ENCODE results near the gene CNTN4.

The CNTN4 gene

DNA sequence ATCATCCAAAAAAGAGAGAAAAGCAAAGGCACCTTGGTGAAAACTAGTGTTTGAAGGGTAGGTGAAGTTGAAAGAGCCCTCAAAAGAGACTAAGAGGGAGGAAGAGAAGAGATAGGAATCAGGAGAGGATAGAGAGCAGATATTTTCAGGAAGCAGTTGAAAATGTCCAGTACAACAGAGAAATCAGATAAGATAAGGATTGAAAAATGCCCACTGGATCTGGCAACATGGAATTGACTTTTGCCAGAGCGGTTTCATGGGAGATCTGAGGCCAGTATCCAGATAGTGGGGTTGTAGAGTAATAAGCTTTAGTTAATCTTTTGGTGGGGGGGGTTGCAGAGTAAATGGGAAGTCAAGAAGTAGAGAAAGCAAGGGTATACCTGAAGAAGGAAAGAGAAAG, 674.1 kb downstream of the CNTN4 start:
- H3K9ac ChIP-seq (ENCODE audit: low read depth in 1 of 2, low read length in 2 of 2): no peak overlapping the region
- no peaks in the 10 kb centered on the region for H3K27me3 ChIP-seq (ENCODE audit: control insufficient read depth in 2 of 2, insufficient read depth in 2 of 2, low read length in 2 of 2)
- H3K4me1 ChIP-seq (ENCODE audit: control insufficient read depth in 2 of 2, insufficient read depth in 2 of 2, low read length in 2 of 2): no peaks in the 10 kb centered on the region
- H3K36me3 ChIP-seq (ENCODE audit: control insufficient read depth in 2 of 2, insufficient read depth in 2 of 2, low read length in 2 of 2): no peaks in the 10 kb centered on the region
- H3K9me3 ChIP-seq (ENCODE audit: control insufficient read depth in 2 of 2, low read length in 2 of 2): no peaks in the 10 kb centered on the region
- no peak overlapping the region for H3K4me3 ChIP-seq (ENCODE audit: low read length in 2 of 2)
- H3K27ac ChIP-seq (ENCODE audit: low read depth in 2 of 2, low read length in 2 of 2): no peak overlapping the region

DNA sequence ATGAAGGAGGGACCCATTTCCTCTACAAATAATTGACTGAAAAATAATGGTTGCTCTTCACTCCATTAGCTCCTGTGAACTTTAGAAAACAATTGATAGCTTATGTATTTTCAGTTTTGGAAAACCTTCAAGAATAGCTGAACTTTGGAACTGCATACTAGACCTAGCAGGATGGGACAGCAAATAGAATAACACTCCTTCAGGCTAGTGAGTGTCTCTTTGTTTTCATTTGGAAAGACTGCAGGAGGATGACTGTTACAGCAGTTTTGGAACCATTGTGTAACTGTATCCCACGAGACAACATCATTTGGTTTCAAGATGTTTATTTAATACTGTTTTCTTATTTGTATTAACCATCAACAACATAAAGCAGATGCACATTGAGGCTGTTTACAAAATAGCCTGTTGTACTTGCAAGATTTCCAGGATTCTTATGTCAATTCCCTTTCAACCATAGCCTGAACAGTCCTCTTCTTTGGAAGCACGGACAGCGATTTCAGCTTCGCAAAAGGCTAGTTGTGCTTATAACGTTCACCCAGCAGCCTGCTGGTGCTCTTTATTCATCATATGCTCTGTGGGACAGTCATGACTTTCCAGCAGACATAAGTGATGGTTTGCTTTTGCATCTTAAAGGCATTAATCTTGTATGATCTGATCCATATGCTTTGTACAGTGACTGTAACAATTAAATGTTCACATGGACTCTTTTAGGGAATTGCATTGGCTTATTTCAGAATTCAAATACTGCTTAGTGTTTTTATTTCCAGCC, 676.0 kb downstream of the CNTN4 start:
- Histone ChIP-seq H3K9ac (ENCODE audit: low read depth in 1 of 2, low read length in 2 of 2) (no peak overlapping the region), H3K27me3 (ENCODE audit: control insufficient read depth in 2 of 2, insufficient read depth in 2 of 2, low read length in 2 of 2) (no peaks in the 10 kb centered on the region), H3K27ac (ENCODE audit: low read depth in 2 of 2, low read length in 2 of 2) (no peak overlapping the region), H3K9me3 (ENCODE audit: control insufficient read depth in 2 of 2, low read length in 2 of 2) (no peaks in the 10 kb centered on the region), H3K4me3 (ENCODE audit: low read length in 2 of 2) (no peak overlapping the region), H3K4me1 (ENCODE audit: control insufficient read depth in 2 of 2, insufficient read depth in 2 of 2, low read length in 2 of 2) (no peaks in the 10 kb centered on the region), H3K36me3 (ENCODE audit: control insufficient read depth in 2 of 2, insufficient read depth in 2 of 2, low read length in 2 of 2) (no peaks in the 10 kb centered on the region)

GRCh38 chr3:2783261-2783660, 684.6 kb downstream of the CNTN4 start:
- Histone ChIP-seq H3K4me3 (ENCODE audit: low read length in 2 of 2) (no peak overlapping the region), H3K27ac (ENCODE audit: low read depth in 2 of 2, low read length in 2 of 2) (no peak overlapping the region), H3K4me1 (ENCODE audit: control insufficient read depth in 2 of 2, insufficient read depth in 2 of 2, low read length in 2 of 2) (no peaks in the 10 kb centered on the region), H3K9me3 (ENCODE audit: control insufficient read depth in 2 of 2, low read length in 2 of 2) (no peaks in the 10 kb centered on the region), H3K9ac (ENCODE audit: low read depth in 1 of 2, low read length in 2 of 2) (no peak overlapping the region), H3K36me3 (ENCODE audit: control insufficient read depth in 2 of 2, insufficient read depth in 2 of 2, low read length in 2 of 2) (no peaks in the 10 kb centered on the region), H3K27me3 (ENCODE audit: control insufficient read depth in 2 of 2, insufficient read depth in 2 of 2, low read length in 2 of 2) (no peaks in the 10 kb centered on the region)

GRCh38 chr3:2784627-2785026, 686.0 kb downstream of the CNTN4 start:
- Histone ChIP-seq H3K9ac (ENCODE audit: low read depth in 1 of 2, low read length in 2 of 2) (no peak overlapping the region), H3K27ac (ENCODE audit: low read depth in 2 of 2, low read length in 2 of 2) (no peak overlapping the region), H3K36me3 (ENCODE audit: control insufficient read depth in 2 of 2, insufficient read depth in 2 of 2, low read length in 2 of 2) (no peaks in the 10 kb centered on the region), H3K4me3 (ENCODE audit: low read length in 2 of 2) (no peak overlapping the region), H3K4me1 (ENCODE audit: control insufficient read depth in 2 of 2, insufficient read depth in 2 of 2, low read length in 2 of 2) (no peaks in the 10 kb centered on the region), H3K27me3 (ENCODE audit: control insufficient read depth in 2 of 2, insufficient read depth in 2 of 2, low read length in 2 of 2) (no peaks in the 10 kb centered on the region), H3K9me3 (ENCODE audit: control insufficient read depth in 2 of 2, low read length in 2 of 2) (no peaks in the 10 kb centered on the region)

DNA sequence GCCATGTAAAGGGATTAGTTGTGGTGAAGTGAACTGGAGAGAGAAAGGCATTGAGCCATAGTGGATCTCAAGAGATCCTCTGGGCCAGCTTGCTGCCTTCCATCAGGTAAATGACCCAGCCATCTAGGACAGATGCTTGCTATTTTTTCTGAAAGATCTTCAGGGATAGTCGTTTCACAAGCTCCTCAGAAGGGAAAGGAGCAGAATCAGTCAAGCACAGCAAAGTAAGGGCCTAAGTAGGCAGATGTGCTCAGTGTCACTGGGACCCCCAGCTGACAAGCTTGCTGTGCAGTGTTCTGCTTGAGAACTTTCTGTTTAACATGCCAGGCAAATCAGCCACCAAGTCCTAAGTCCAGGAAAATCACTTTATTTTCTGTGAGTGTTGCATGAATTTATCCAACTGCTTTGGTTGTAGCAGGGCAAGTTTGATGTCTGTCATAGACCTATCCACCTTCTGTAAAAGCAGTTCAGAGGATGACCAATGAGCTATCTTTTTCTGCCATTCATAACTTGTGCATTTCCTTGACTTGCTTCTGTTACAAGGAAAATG, 691.7 kb downstream of the CNTN4 start:
- H3K36me3 ChIP-seq (ENCODE audit: control insufficient read depth in 2 of 2, insufficient read depth in 2 of 2, low read length in 2 of 2): no peaks in the 10 kb centered on the region
- no peak overlapping the region for H3K4me3 ChIP-seq (ENCODE audit: low read length in 2 of 2)
- H3K27me3 ChIP-seq (ENCODE audit: control insufficient read depth in 2 of 2, insufficient read depth in 2 of 2, low read length in 2 of 2): no peaks in the 10 kb centered on the region
- no peaks in the 10 kb centered on the region for H3K4me1 ChIP-seq (ENCODE audit: control insufficient read depth in 2 of 2, insufficient read depth in 2 of 2, low read length in 2 of 2)
- no peak overlapping the region for H3K9ac ChIP-seq (ENCODE audit: low read depth in 1 of 2, low read length in 2 of 2)
- H3K27ac ChIP-seq (ENCODE audit: low read depth in 2 of 2, low read length in 2 of 2): no peak overlapping the region
- H3K9me3 ChIP-seq (ENCODE audit: control insufficient read depth in 2 of 2, low read length in 2 of 2): no peaks in the 10 kb centered on the region

- H3K9ac ChIP-seq (ENCODE audit: low read depth in 1 of 2, low read length in 2 of 2): no peak overlapping the region
- no peaks in the 10 kb centered on the region for H3K36me3 ChIP-seq (ENCODE audit: control insufficient read depth in 2 of 2, insufficient read depth in 2 of 2, low read length in 2 of 2)
Measured at GRCh38 chr3:2792432-2792831, 693.8 kb downstream of the CNTN4 start.

DNA sequence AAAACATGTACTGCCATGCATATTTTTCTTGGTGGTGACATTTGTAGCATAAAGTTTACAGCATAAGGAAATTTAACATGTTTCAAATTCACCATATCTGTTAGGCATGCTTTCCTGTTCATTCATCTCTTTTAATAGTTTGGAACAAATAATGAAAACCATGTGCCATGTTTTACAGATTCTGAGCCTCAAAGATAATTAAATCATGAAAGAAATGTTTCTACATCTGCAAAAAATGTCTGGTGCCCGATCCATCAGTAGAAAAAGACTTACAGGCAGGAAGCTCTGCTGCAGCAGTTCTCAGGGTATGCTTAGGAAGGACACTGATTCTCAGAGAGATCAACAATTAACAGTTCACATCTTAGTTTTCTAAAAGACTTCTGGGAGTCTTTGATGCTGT, 695.3 kb downstream of the CNTN4 start:
- Histone ChIP-seq H3K9me3 (ENCODE audit: control insufficient read depth in 2 of 2, low read length in 2 of 2) (no peaks in the 10 kb centered on the region), H3K27ac (ENCODE audit: low read depth in 2 of 2, low read length in 2 of 2) (no peak overlapping the region), H3K4me3 (ENCODE audit: low read length in 2 of 2) (no peak overlapping the region), H3K9ac (ENCODE audit: low read depth in 1 of 2, low read length in 2 of 2) (no peak overlapping the region), H3K4me1 (ENCODE audit: control insufficient read depth in 2 of 2, insufficient read depth in 2 of 2, low read length in 2 of 2) (no peaks in the 10 kb centered on the region), H3K36me3 (ENCODE audit: control insufficient read depth in 2 of 2, insufficient read depth in 2 of 2, low read length in 2 of 2) (no peaks in the 10 kb centered on the region), H3K27me3 (ENCODE audit: control insufficient read depth in 2 of 2, insufficient read depth in 2 of 2, low read length in 2 of 2) (no peaks in the 10 kb centered on the region)

More at GRCh38 chr3:2792432-2792831, 693.8 kb downstream of the CNTN4 start:
- no peaks in the 10 kb centered on the region for H3K9me3 ChIP-seq (ENCODE audit: control insufficient read depth in 2 of 2, low read length in 2 of 2)
- H3K4me3 ChIP-seq (ENCODE audit: low read length in 2 of 2): no peak overlapping the region
- no peaks in the 10 kb centered on the region for H3K4me1 ChIP-seq (ENCODE audit: control insufficient read depth in 2 of 2, insufficient read depth in 2 of 2, low read length in 2 of 2)
- no peaks in the 10 kb centered on the region for H3K27me3 ChIP-seq (ENCODE audit: control insufficient read depth in 2 of 2, insufficient read depth in 2 of 2, low read length in 2 of 2)
- H3K27ac ChIP-seq (ENCODE audit: low read depth in 2 of 2, low read length in 2 of 2): no peak overlapping the region

- Histone ChIP-seq H3K27ac (ENCODE audit: low read depth in 2 of 2, low read length in 2 of 2) (no peak overlapping the region), H3K4me1 (ENCODE audit: control insufficient read depth in 2 of 2, insufficient read depth in 2 of 2, low read length in 2 of 2) (no peaks in the 10 kb centered on the region), H3K4me3 (ENCODE audit: low read length in 2 of 2) (no peak overlapping the region), H3K27me3 (ENCODE audit: control insufficient read depth in 2 of 2, insufficient read depth in 2 of 2, low read length in 2 of 2) (no peaks in the 10 kb centered on the region), H3K9me3 (ENCODE audit: control insufficient read depth in 2 of 2, low read length in 2 of 2) (no peaks in the 10 kb centered on the region), H3K36me3 (ENCODE audit: control insufficient read depth in 2 of 2, insufficient read depth in 2 of 2, low read length in 2 of 2) (no peaks in the 10 kb centered on the region), H3K9ac (ENCODE audit: low read depth in 1 of 2, low read length in 2 of 2) (no peak overlapping the region)
Measured at GRCh38 chr3:2802429-2802828, 703.8 kb downstream of the CNTN4 start.

- H3K4me1 ChIP-seq (ENCODE audit: control insufficient read depth in 2 of 2, insufficient read depth in 2 of 2, low read length in 2 of 2): no peaks in the 10 kb centered on the region
- H3K9me3 ChIP-seq (ENCODE audit: control insufficient read depth in 2 of 2, low read length in 2 of 2): no peaks in the 10 kb centered on the region
- H3K27me3 ChIP-seq (ENCODE audit: control insufficient read depth in 2 of 2, insufficient read depth in 2 of 2, low read length in 2 of 2): no peaks in the 10 kb centered on the region
- H3K36me3 ChIP-seq (ENCODE audit: control insufficient read depth in 2 of 2, insufficient read depth in 2 of 2, low read length in 2 of 2): no peaks in the 10 kb centered on the region
- H3K27ac ChIP-seq (ENCODE audit: low read depth in 2 of 2, low read length in 2 of 2): no peak overlapping the region
- no peak overlapping the region for H3K4me3 ChIP-seq (ENCODE audit: low read length in 2 of 2)
- no peak overlapping the region for H3K9ac ChIP-seq (ENCODE audit: low read depth in 1 of 2, low read length in 2 of 2)
Measured at GRCh38 chr3:2807514-2807913, 708.8 kb downstream of the CNTN4 start.

- no peak overlapping the region for H3K27ac ChIP-seq (ENCODE audit: low read depth in 2 of 2, low read length in 2 of 2)
Measured at GRCh38 chr3:2810723-2811122, 712.1 kb downstream of the CNTN4 start.

More at GRCh38 chr3:2810723-2811122, 712.1 kb downstream of the CNTN4 start:
- H3K4me1 ChIP-seq (ENCODE audit: control insufficient read depth in 2 of 2, insufficient read depth in 2 of 2, low read length in 2 of 2): no peaks in the 10 kb centered on the region
- no peaks in the 10 kb centered on the region for H3K9me3 ChIP-seq (ENCODE audit: control insufficient read depth in 2 of 2, low read length in 2 of 2)
- no peaks in the 10 kb centered on the region for H3K36me3 ChIP-seq (ENCODE audit: control insufficient read depth in 2 of 2, insufficient read depth in 2 of 2, low read length in 2 of 2)
- H3K9ac ChIP-seq (ENCODE audit: low read depth in 1 of 2, low read length in 2 of 2): no peak overlapping the region
- H3K27me3 ChIP-seq (ENCODE audit: control insufficient read depth in 2 of 2, insufficient read depth in 2 of 2, low read length in 2 of 2): no peaks in the 10 kb centered on the region
- no peak overlapping the region for H3K4me3 ChIP-seq (ENCODE audit: low read length in 2 of 2)
